Panc1 (cell line): Measurements from ENCODE around the gene XIRP2. TPM values are rescaled to one million over a fixed set of nuclear protein-coding genes. Genes with fewer than 3 reads are reported as not detected.
"Not testable (repeated sequence)": the region's sequence is repeated elsewhere in the genome, so short reads cannot be mapped to it uniquely, and the experiment has no call there.

Source experiments
- ATAC-seq: fragments of 200-7000 bp; cut with Tn5 transposase; 2 replicates; pipeline ENCODE4 v1.9.1; 2020; ENCODE audit warnings: mild to moderate bottlenecking, moderate library complexity
- BruUV-seq: library from RNA; stranded (reverse); fragments of 400-500 nt; replicated peaks from 2 replicates; lab custom pipeline; 2021; lab: Mats Ljungman, UMichigan
- CTCF ChIA-PET: fragments of 300-600 bp; sonication (Branson Sonifier 250); formaldehyde crosslinking; loops from one replicate; lab custom pipeline; 2022; ENCODE audit warnings: antibody characterized with exemption; lab: Charles Lee
- POLR2A ChIA-PET: fragments of 300-600 bp; sonication (Branson Sonifier 250); formaldehyde crosslinking; loops from one replicate; lab custom pipeline; 2022; ENCODE audit warnings: antibody characterized with exemption; lab: Charles Lee
- DNase-seq: peaks from one replicate; pipeline ENCODE4 v3.0.0-alpha.2; 2010; ENCODE audit warnings: low read depth, low spot score
- H3K27ac ChIP-seq: 2 replicates; pipeline ENCODE4 v1.5.1; 2011; ENCODE audit warnings: mild to moderate bottlenecking, low read length, inconsistent platforms
- H3K27me3 ChIP-seq: fragments of 200-500 bp; sonication (Bioruptor generic); 2 replicates; pipeline ENCODE4 v1.6.0; 2014; ENCODE audit warnings: low read length, inconsistent platforms; ENCODE audit not compliant: control insufficient read depth, insufficient read depth
- H3K36me3 ChIP-seq: fragments of 200-500 bp; sonication (Bioruptor generic); 2 replicates; pipeline ENCODE4 v1.5.1; 2014; ENCODE audit warnings: inconsistent platforms, mild to moderate bottlenecking, low read length, moderate library complexity; ENCODE audit not compliant: control insufficient read depth, insufficient read depth
- H3K4me1 ChIP-seq: 2 replicates; pipeline ENCODE4 v1.5.1; 2011; ENCODE audit warnings: inconsistent platforms, mild to moderate bottlenecking, low read length, moderate library complexity; ENCODE audit not compliant: control insufficient read depth, insufficient read depth
- H3K4me3 ChIP-seq, 2 experiments: 2 replicates each; pipeline ENCODE4 v1.5.1; 2011 to 2012; ENCODE audit warnings: low read depth in 2 of 2, low read length in 2 of 2, mild to moderate bottlenecking in 2 of 2, inconsistent platforms in 1 of 2, moderate library complexity in 1 of 2
- H3K9me3 ChIP-seq: fragments of 200-500 bp; sonication (Bioruptor generic); 2 replicates; pipeline ENCODE4 v1.5.1; 2014; ENCODE audit warnings: low read depth, mild to moderate bottlenecking, inconsistent platforms, low read length, moderate library complexity; ENCODE audit not compliant: control insufficient read depth, insufficient read depth
- POLR2AphosphoS5 ChIP-seq: IDR thresholded peaks from 2 replicates; pipeline ENCODE4 v1.6.1; 2012; ENCODE audit warnings: mild to moderate bottlenecking, low read depth, low read length, moderate library complexity
- SIN3A ChIP-seq: IDR thresholded peaks from 2 replicates; pipeline ENCODE4 v1.6.1; 2012; ENCODE audit warnings: low read depth, mild to moderate bottlenecking, low read length, moderate library complexity, borderline replicate concordance; ENCODE audit not compliant: insufficient read depth
- TCF7L2 ChIP-seq: IDR thresholded peaks from 2 replicates; pipeline ENCODE4 v1.6.1; 2011; ENCODE audit warnings: mild to moderate bottlenecking, low read depth, low read length, inconsistent platforms
- in situ Hi-C: cut with HindIII; loops from 2 replicates; pipeline ENCODE4 v1.10.0; 2016; ENCODE audit warnings: low sequenced_read_pairs, low pct_unique_long_range_greater_than_20kb
- intact Hi-C: fragments of 100-400 bp; cut with micrococcal nuclease; formaldehyde crosslinking; loops from one replicate; pipeline ENCODE4 v1.10.0; 2022; ENCODE audit not compliant: unreplicated experiment
- total RNA-seq: library from RNA; stranded (reverse); gene quantifications from one replicate; pipeline ENCODE4 v1.2.1, GENCODE V29; 2021; ENCODE audit not compliant: unreplicated experiment
- TF ChIP-seq, protein P1 (sequence below): fragments of 450-650 bp; IDR thresholded peaks from 2 replicates; pipeline ENCODE4 v1.5.1; 2017; ENCODE audit warnings: mild to moderate bottlenecking
- TF ChIP-seq, protein P2 (sequence below), 2 experiments: IDR thresholded peaks; 2 replicates each; pipeline ENCODE4 v1.6.1; 2011 to 2012; ENCODE audit warnings: low read depth in 2 of 2, control low read depth in 1 of 2, low read length in 1 of 2, mild to moderate bottlenecking in 1 of 2, moderate library complexity in 1 of 2; ENCODE audit not compliant: insufficient read depth in 1 of 2

XIRP2 gene
- total RNA-seq, 1 experiment from 2014 or later, result not detected

DNA sequence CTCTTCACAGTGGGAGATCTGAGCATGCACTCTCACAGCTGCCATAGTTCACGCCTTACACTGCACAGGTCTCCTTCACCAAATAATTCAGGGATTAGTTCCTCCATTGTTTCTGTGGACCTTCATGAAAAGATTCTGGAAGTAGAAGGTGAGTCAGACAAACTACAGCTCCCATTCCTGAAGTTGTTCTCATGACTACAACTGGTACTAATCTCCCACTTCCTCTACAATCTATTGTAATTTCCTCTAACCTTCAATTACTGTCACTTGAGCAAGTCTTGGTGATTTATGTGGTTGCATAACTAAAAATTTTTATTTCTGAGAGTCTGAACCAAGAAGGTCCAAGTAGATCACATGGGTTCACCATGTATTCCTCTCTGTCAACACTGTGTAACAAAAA, 128.7 kb downstream of the XIRP2 start:
- ChIA-PET CTCF (no interaction called here), POLR2A (no interaction called here)
- ATAC-seq, result no peak
- Histone ChIP-seq H3K4me3 (no peak overlapping the region), H3K4me1 (no peaks in the 10 kb centered on the region), H3K27ac (no peak overlapping the region), H3K36me3 (no peaks in the 10 kb centered on the region), H3K27me3 (no peaks in the 10 kb centered on the region), H3K9me3 (no peaks in the 10 kb centered on the region)
- intact Hi-C loops, result no loop called here
- BruUV-seq, result no TSS peak
- no peak for DNase-seq
- in situ Hi-C loops, result no loop called here
- no peak for TF ChIP-seq POLR2AphosphoS5

- no peak overlapping the region for H3K27ac ChIP-seq
- POLR2A ChIA-PET, result no interaction called here
- TF ChIP-seq POLR2AphosphoS5 (no peak), SIN3A (no peak), TCF7L2 (no peak)
- TF ChIP-seq, protein P1, sequence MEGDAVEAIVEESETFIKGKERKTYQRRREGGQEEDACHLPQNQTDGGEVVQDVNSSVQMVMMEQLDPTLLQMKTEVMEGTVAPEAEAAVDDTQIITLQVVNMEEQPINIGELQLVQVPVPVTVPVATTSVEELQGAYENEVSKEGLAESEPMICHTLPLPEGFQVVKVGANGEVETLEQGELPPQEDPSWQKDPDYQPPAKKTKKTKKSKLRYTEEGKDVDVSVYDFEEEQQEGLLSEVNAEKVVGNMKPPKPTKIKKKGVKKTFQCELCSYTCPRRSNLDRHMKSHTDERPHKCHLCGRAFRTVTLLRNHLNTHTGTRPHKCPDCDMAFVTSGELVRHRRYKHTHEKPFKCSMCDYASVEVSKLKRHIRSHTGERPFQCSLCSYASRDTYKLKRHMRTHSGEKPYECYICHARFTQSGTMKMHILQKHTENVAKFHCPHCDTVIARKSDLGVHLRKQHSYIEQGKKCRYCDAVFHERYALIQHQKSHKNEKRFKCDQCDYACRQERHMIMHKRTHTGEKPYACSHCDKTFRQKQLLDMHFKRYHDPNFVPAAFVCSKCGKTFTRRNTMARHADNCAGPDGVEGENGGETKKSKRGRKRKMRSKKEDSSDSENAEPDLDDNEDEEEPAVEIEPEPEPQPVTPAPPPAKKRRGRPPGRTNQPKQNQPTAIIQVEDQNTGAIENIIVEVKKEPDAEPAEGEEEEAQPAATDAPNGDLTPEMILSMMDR, result no peak
- TF ChIP-seq, protein P2, sequence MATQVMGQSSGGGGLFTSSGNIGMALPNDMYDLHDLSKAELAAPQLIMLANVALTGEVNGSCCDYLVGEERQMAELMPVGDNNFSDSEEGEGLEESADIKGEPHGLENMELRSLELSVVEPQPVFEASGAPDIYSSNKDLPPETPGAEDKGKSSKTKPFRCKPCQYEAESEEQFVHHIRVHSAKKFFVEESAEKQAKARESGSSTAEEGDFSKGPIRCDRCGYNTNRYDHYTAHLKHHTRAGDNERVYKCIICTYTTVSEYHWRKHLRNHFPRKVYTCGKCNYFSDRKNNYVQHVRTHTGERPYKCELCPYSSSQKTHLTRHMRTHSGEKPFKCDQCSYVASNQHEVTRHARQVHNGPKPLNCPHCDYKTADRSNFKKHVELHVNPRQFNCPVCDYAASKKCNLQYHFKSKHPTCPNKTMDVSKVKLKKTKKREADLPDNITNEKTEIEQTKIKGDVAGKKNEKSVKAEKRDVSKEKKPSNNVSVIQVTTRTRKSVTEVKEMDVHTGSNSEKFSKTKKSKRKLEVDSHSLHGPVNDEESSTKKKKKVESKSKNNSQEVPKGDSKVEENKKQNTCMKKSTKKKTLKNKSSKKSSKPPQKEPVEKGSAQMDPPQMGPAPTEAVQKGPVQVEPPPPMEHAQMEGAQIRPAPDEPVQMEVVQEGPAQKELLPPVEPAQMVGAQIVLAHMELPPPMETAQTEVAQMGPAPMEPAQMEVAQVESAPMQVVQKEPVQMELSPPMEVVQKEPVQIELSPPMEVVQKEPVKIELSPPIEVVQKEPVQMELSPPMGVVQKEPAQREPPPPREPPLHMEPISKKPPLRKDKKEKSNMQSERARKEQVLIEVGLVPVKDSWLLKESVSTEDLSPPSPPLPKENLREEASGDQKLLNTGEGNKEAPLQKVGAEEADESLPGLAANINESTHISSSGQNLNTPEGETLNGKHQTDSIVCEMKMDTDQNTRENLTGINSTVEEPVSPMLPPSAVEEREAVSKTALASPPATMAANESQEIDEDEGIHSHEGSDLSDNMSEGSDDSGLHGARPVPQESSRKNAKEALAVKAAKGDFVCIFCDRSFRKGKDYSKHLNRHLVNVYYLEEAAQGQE (IDR thresholded peaks at IDR 0.05; ENCODE audit: insufficient read depth in 1 of 2, low read depth in 2 of 2, low read length in 1 of 2), result no peak
- no peaks in the 10 kb centered on the region for H3K4me1 ChIP-seq
- H3K36me3 ChIP-seq, result no peaks in the 10 kb centered on the region
- H3K9me3 ChIP-seq, result no peaks in the 10 kb centered on the region
- DNase-seq (no peak), ATAC-seq (no peak)
- CTCF ChIA-PET, result no interaction called here
- BruUV-seq, result no TSS peak
- H3K4me3 ChIP-seq, result no peak overlapping the region
- H3K27me3 ChIP-seq, result no peaks in the 10 kb centered on the region
- in situ Hi-C loops, result no loop called here
- intact Hi-C loops, result no loop called here
These were observed 130.3 kb downstream of the XIRP2 start for GRCh38 chr2:167018590-167018989.

GRCh38 chr2:167028503-167028902, 140.2 kb downstream of the XIRP2 start:
- TF ChIP-seq POLR2AphosphoS5 (no peak), TCF7L2 (no peak), SIN3A (no peak)
- TF ChIP-seq, protein P2 (IDR thresholded peaks at IDR 0.05; ENCODE audit: insufficient read depth in 1 of 2, low read depth in 2 of 2, low read length in 1 of 2), result no peak
- TF ChIP-seq, protein P1, result no peak
- ChIA-PET CTCF (no interaction called here), POLR2A (no interaction called here)
- no TSS peak for BruUV-seq
- no peaks in the 10 kb centered on the region for H3K4me1 ChIP-seq
- DNase-seq, result no peak
- ATAC-seq, result no peak
- no peak overlapping the region for H3K4me3 ChIP-seq
- H3K36me3 ChIP-seq, result no peaks in the 10 kb centered on the region
- in situ Hi-C loops, result no loop called here
- no peaks in the 10 kb centered on the region for H3K9me3 ChIP-seq
- H3K27ac ChIP-seq, result no peak overlapping the region
- intact Hi-C loops, result no loop called here
- H3K27me3 ChIP-seq, result no peaks in the 10 kb centered on the region

DNA sequence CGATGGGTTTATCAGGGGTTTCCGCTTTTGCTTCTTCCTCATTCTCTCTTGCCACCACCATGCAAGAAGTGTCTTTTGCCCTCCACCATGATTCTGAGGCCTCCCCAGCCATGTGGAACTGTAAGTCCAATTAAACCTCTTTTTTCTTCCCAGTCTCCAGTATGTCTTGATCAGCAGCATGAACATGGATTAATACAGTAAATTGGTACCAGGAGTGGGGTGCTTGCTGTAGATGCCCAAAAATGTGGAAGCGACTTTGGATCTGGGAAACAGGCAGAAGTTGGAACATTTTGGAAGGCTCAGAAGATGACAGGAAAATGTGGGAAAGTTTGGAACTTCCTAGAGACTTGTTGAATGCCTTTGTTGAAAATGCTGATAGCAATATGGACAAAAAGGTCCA, 146.7 kb downstream of the XIRP2 start:
- H3K36me3 ChIP-seq, CTCF ChIA-PET, intact Hi-C loops, POLR2A ChIA-PET, ATAC-seq, DNase-seq, BruUV-seq, in situ Hi-C loops, H3K9me3 ChIP-seq, H3K27me3 ChIP-seq, H3K27ac ChIP-seq, H3K4me3 ChIP-seq, H3K4me1 ChIP-seq: not testable (repeated sequence)
